Thoracic aorta endothelial cell (primary cell): Measurements from ENCODE around the gene PTPRD. TPM values are rescaled to one million over a fixed set of nuclear protein-coding genes. Genes with fewer than 3 reads are reported as not detected.

Source experiments
- small RNA-seq: library from RNA; depleted of rRNA; stranded (forward); fragments of <200 nt; gene quantifications from one replicate; pipeline ENCODE3, GENCODE V24; 2012
- total RNA-seq: library from RNA; depleted of rRNA; stranded (reverse); fragments of >200 nt; gene quantifications from 2 replicates; pipeline ENCODE4 v1.2.3, GENCODE V29; 2012

PTPRD gene
- 1.6 and 5.0 TPM in 2 replicates for total RNA-seq

DNA sequence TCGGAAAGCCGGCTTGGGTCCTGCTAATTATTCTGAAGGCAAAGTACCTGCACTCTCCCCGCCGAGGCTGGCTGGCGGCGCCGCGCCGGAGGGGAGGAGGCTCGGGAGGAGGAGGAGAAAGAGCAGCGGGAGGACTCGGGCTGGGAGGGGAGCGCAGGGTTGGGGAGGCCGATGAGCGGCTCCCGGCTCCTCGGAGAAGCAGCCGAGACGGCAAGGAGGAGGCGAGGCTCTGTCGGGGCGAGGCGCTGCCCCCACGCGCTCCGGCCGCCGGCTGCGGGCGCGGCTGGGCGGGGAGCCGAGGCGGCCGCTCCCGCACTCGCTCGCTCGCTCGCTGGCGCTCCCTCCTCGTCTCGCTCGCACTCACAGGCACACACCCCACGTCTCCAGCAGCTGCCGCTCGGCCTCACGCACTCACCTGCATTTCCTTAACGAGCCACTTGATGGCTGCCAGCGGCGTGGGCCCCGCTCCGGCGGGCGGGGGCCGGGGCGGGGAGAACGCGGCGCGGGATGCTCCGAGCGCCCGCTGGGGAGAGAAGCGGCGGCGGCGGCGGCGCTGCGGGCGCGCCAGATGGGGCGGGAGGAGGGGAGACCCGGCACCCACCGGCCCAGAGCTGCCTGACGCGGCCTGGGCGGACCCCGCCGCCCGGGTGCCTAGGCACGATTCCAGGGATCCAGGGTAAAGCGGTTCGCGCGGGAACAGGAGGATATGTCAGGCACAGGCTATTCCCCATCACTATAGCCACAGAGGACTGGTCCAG lies at the start of gene PTPRD:
Gene PTPRD (minus strand): TSS at position 362 of the 758 bp plus-strand sequence.

Small RNA genes lying within 50 kb of the gene (small RNA-seq; reads per million reads assigned to genes)
- gene AL135790.2 (not detected), gene RNU7-185P (not detected)
